Esophagus squamous epithelium (tissue), 5 donors: Measurements from ENCODE around the gene TMEM178B. TPM values are rescaled to one million over a fixed set of nuclear protein-coding genes. Genes with fewer than 3 reads are reported as not detected.
"Not testable (repeated sequence)": the region's sequence is repeated elsewhere in the genome, so short reads cannot be mapped to it uniquely, and the experiment has no call there.

Source experiments
- DNase-seq: peaks from one replicate; lab custom pipeline; 2025; lab: John Stamatoyannopoulos, UW
- H3K27ac ChIP-seq, 4 donors: fragments of 200-600 bp; sonication (generic); one replicate each; pipeline ENCODE4 v1.5.1; 2016 to 2019; ENCODE audit warnings: mild to moderate bottlenecking in 1 of 4
- H3K27me3 ChIP-seq, 4 donors: fragments of 200-600 bp; sonication (generic); 1 replicate in 3 of 4; 2 replicates in 1 of 4; pipeline versions ENCODE4 v1.5.1 to v1.6.0; 2017 to 2021; ENCODE audit warnings: antibody characterized with exemption in 1 of 4
- H3K36me3 ChIP-seq, 3 donors: fragments of 200-600 bp; sonication (generic); one replicate each; pipeline ENCODE4 v1.5.1; 2016 to 2019
- H3K4me1 ChIP-seq, 3 donors: fragments of 200-600 bp; sonication (generic); one replicate each; pipeline ENCODE4 v1.5.1; 2017 to 2019
- H3K4me3 ChIP-seq, 4 donors: fragments of 200-600 bp; sonication (generic); 1 replicate in 3 of 4; 2 replicates in 1 of 4; pipeline ENCODE4 v1.5.1; 2016 to 2019; ENCODE audit warnings: mild to moderate bottlenecking in 2 of 4, moderate library complexity in 1 of 4
- H3K9me3 ChIP-seq, 3 donors: fragments of 200-600 bp; sonication (generic); one replicate each; pipeline ENCODE4 v1.5.1; 2016 to 2019
- CTCF ChIP-seq, 6 experiments: fragments of 450-650 bp in 4 of 6; fragments of 200-600 bp in 2 of 6; sonication (generic) in 2 of 6; IDR thresholded peaks; one replicate each; pipeline ENCODE4 v1.5.1; 2016 to 2019; ENCODE audit warnings: antibody characterized with exemption in 6 of 6, mild to moderate bottlenecking in 4 of 6, moderate library complexity in 4 of 6
- POLR2A ChIP-seq, 4 donors: fragments of 450-650 bp; IDR thresholded peaks; one replicate each; pipeline ENCODE4 v1.6.1; 2017; ENCODE audit warnings: antibody characterized with exemption in 4 of 4, mild to moderate bottlenecking in 4 of 4, moderate library complexity in 3 of 4
- WGBS, 2 donors: methylation state at CpG; one replicate each; pipeline ENCODE4 v1.1.5; 2018; 5-methylcytosine and 5-hydroxymethylcytosine counted together
- intact Hi-C: fragments of 100-400 bp; cut with DNase I; formaldehyde crosslinking; loops from one replicate; pipeline ENCODE4 v1.15.0; 2022
- total RNA-seq, 4 donors: library from RNA; depleted of rRNA; stranded (reverse); fragments of >200 nt; gene quantifications; one replicate each; pipeline ENCODE4 v1.1.0, GENCODE V29; 2016
- donor health status: DM: yes; HTN: yes; CAD: no.

The TMEM178B gene
- total RNA-seq, 4 donors from 2014 or later = 0.95 to 1.7 (median 1.2) TPM

- WGBS, 2 donors = 61 to 66% methylated on average over 3 of the region's 3 CpGs
- no peak overlapping the region for H3K4me3 ChIP-seq
- H3K36me3 ChIP-seq = no peaks in the 10 kb centered on the region
- no peaks in the 10 kb centered on the region for H3K27me3 ChIP-seq
- TF ChIP-seq POLR2A (IDR thresholded peaks at IDR 0.05) = no peak
- no peak for TF ChIP-seq CTCF (IDR thresholded peaks at IDR 0.05)
- intact Hi-C loops = no loop called here
- no peak for DNase-seq
- H3K4me1 ChIP-seq = no peaks in the 10 kb centered on the region
- no peak overlapping the region for H3K27ac ChIP-seq
- H3K9me3 ChIP-seq = no peaks in the 10 kb centered on the region
These were observed 251.0 kb downstream of the TMEM178B start for GRCh38 chr7:141324870-141325269.

- TF ChIP-seq CTCF (IDR thresholded peaks at IDR 0.05) (no peak), POLR2A (IDR thresholded peaks at IDR 0.05) (no peak)
- Histone ChIP-seq H3K36me3 (no peaks in the 10 kb centered on the region), H3K4me3 (no peak overlapping the region), H3K9me3 (no peaks in the 10 kb centered on the region), H3K4me1 (no peaks in the 10 kb centered on the region), H3K27ac (no peak overlapping the region), H3K27me3 (no peaks in the 10 kb centered on the region)
- intact Hi-C loops = no loop called here
- WGBS, 2 donors = 36 to 53% methylated on average over 2 of the region's 2 CpGs
- DNase-seq = no peak
These were observed 251.4 kb downstream of the TMEM178B start for GRCh38 chr7:141325275-141325674.

- Histone ChIP-seq H3K4me3 (no peak overlapping the region), H3K36me3 (no peaks in the 10 kb centered on the region), H3K27me3 (no peaks in the 10 kb centered on the region), H3K4me1 (no peaks in the 10 kb centered on the region), H3K27ac (no peak overlapping the region), H3K9me3 (no peaks in the 10 kb centered on the region)
- intact Hi-C loops = no loop called here
- DNase-seq = no peak
- TF ChIP-seq CTCF (IDR thresholded peaks at IDR 0.05) (no peak), POLR2A (IDR thresholded peaks at IDR 0.05) (no peak)
- 45 to 54% methylated on average over 2 of the region's 2 CpGs for WGBS, 2 donors
These were observed 254.4 kb downstream of the TMEM178B start for GRCh38 chr7:141328290-141328689.

GRCh38 chr7:141330285-141330684, 256.4 kb downstream of the TMEM178B start:
- intact Hi-C loops, H3K27ac ChIP-seq, H3K4me1 ChIP-seq, H3K36me3 ChIP-seq, H3K9me3 ChIP-seq, H3K4me3 ChIP-seq, DNase-seq, H3K27me3 ChIP-seq: not testable (repeated sequence)
- 89 to 96% methylated on average over 2 of the region's 2 CpGs for WGBS, 2 donors

GRCh38 chr7:141333459-141333858, 259.6 kb downstream of the TMEM178B start:
- Histone ChIP-seq H3K9me3 (no peaks in the 10 kb centered on the region), H3K27ac (no peak overlapping the region), H3K27me3 (no peaks in the 10 kb centered on the region), H3K36me3 (no peaks in the 10 kb centered on the region), H3K4me3 (no peak overlapping the region), H3K4me1 (no peaks in the 10 kb centered on the region)
- intact Hi-C loops = no loop called here
- no peak for DNase-seq
- WGBS, 2 donors = 82 to 94% methylated on average over 3 of the region's 4 CpGs
- TF ChIP-seq POLR2A (IDR thresholded peaks at IDR 0.05) (no peak), CTCF (IDR thresholded peaks at IDR 0.05) (no peak)

GRCh38 chr7:141335164-141335563, 261.3 kb downstream of the TMEM178B start:
- Histone ChIP-seq H3K4me3 (no peak overlapping the region), H3K36me3 (no peaks in the 10 kb centered on the region), H3K4me1 (no peaks in the 10 kb centered on the region), H3K27me3 (no peaks in the 10 kb centered on the region), H3K27ac (no peak overlapping the region), H3K9me3 (no peaks in the 10 kb centered on the region)
- intact Hi-C loops = no loop called here
- no peak for TF ChIP-seq POLR2A (IDR thresholded peaks at IDR 0.05)
- TF ChIP-seq CTCF (IDR thresholded peaks at IDR 0.05) = no peak
- WGBS, 2 donors = 88 to 100% methylated on average over 1 to 4 of the region's 4 CpGs
- DNase-seq = no peak
